Peyer's patch (tissue), 4 donors: ENCODE results near the gene PCNT. TPM values are rescaled to one million over a fixed set of nuclear protein-coding genes. Genes with fewer than 3 reads are reported as not detected.
"Not testable (repeated sequence)": the region's sequence is repeated elsewhere in the genome, so short reads cannot be mapped to it uniquely, and the experiment has no call there.

Experiments used
- DNase-seq, 3 donors: peaks; one replicate each; pipeline ENCODE4 v3.0.0-alpha.2; 2017 to 2019
- H3K27ac ChIP-seq, 4 donors: fragments of 200-600 bp; sonication (generic); one replicate each; pipeline ENCODE4 v1.5.1; 2016 to 2019
- H3K27me3 ChIP-seq, 2 donors: fragments of 200-600 bp; sonication (generic); one replicate each; pipeline ENCODE4 v1.5.1; 2019
- H3K36me3 ChIP-seq, 3 donors: fragments of 200-600 bp; sonication (generic); one replicate each; pipeline ENCODE4 v1.5.1; 2016 to 2019
- H3K4me1 ChIP-seq, 4 donors: fragments of 200-600 bp; sonication (generic); one replicate each; pipeline ENCODE4 v1.5.1; 2016 to 2019
- H3K4me3 ChIP-seq, 4 donors: fragments of 200-600 bp; sonication (generic); 1 replicate in 3 of 4; 2 replicates in 1 of 4; pipeline ENCODE4 v1.5.1; 2016 to 2019; ENCODE audit warnings: mild to moderate bottlenecking in 1 of 4
- H3K9me3 ChIP-seq, 4 donors: fragments of 200-600 bp; sonication (generic); one replicate each; pipeline ENCODE4 v1.5.1; 2016 to 2019; ENCODE audit warnings: mild to moderate bottlenecking in 1 of 4
- POLR2A ChIP-seq, 2 donors: fragments of 450-650 bp; IDR thresholded peaks; one replicate each; pipeline ENCODE4 v1.5.1; 2017; ENCODE audit warnings: antibody characterized with exemption in 2 of 2, mild to moderate bottlenecking in 2 of 2, moderate library complexity in 2 of 2
- total RNA-seq, 4 donors: library from RNA; depleted of rRNA; stranded (reverse); fragments of >200 nt; gene quantifications; one replicate each; pipeline ENCODE4 v1.1.0, GENCODE V29; 2016
- TF ChIP-seq, protein P1 (sequence below), 6 experiments: fragments of 450-650 bp in 4 of 6; fragments of 200-600 bp in 2 of 6; sonication (generic) in 1 of 6; IDR thresholded peaks; one replicate each; pipeline ENCODE4 v1.5.1; 2017 to 2019; ENCODE audit warnings: antibody characterized with exemption in 6 of 6, mild to moderate bottlenecking in 3 of 6, moderate library complexity in 1 of 6

The PCNT gene
- total RNA-seq, 4 donors from 2014 or later: 29.2 to 119 (median 59.5) TPM

- Histone ChIP-seq H3K27me3 (no peaks in the 10 kb centered on the region), H3K4me3 (no peak overlapping the region), H3K36me3 (peaks cover 0 to 45% (median 0%) of the 10 kb centered on the region in 3 donors), H3K27ac (no peak overlapping the region), H3K9me3 (peaks cover 0 to 3% (median 0%) of the 10 kb centered on the region in 4 donors), H3K4me1 (peaks cover 0 to 8% (median 0%) of the 10 kb centered on the region in 4 donors)
- no peak for DNase-seq
- no peak for TF ChIP-seq POLR2A (IDR thresholded peaks at IDR 0.05)
- TF ChIP-seq, protein P1, sequence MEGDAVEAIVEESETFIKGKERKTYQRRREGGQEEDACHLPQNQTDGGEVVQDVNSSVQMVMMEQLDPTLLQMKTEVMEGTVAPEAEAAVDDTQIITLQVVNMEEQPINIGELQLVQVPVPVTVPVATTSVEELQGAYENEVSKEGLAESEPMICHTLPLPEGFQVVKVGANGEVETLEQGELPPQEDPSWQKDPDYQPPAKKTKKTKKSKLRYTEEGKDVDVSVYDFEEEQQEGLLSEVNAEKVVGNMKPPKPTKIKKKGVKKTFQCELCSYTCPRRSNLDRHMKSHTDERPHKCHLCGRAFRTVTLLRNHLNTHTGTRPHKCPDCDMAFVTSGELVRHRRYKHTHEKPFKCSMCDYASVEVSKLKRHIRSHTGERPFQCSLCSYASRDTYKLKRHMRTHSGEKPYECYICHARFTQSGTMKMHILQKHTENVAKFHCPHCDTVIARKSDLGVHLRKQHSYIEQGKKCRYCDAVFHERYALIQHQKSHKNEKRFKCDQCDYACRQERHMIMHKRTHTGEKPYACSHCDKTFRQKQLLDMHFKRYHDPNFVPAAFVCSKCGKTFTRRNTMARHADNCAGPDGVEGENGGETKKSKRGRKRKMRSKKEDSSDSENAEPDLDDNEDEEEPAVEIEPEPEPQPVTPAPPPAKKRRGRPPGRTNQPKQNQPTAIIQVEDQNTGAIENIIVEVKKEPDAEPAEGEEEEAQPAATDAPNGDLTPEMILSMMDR (IDR thresholded peaks at IDR 0.05): no peak
Measured at GRCh38 chr21:46443910-46444309, 120.0 kb downstream of the PCNT start.

DNA sequence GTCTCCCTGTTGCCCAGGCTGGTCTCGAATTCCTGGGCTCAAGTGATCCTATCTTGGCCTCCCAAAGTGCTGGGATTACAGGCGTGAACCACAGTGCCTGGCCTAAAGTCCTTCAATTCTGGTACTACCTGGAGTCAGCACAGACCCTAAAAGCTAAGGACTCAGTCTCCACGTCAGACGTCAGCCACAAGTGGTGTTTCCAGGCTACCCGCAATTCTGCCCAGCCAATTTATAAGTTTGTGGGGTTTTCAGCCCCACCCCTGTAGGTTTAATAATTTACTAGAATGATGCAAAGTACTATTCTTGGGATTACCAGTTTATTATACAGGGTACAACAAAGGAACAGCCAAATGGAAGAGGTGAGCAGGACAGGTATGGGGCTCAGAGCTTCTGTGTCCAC lies 124.2 kb downstream of the PCNT start:
- peak overlapping the region in 3 of 4 donors; percentile 40 to 55 (median 48) for H3K27ac ChIP-seq
- peaks cover 0 to 8% (median 0%) of the 10 kb centered on the region in 4 donors for H3K4me1 ChIP-seq
- TF ChIP-seq, protein P1 (IDR thresholded peaks at IDR 0.05): no peak
- no peak for TF ChIP-seq POLR2A (IDR thresholded peaks at IDR 0.05)
- no peak overlapping the region for H3K4me3 ChIP-seq
- no peak for DNase-seq
- peaks cover 0 to 11% (median 0%) of the 10 kb centered on the region in 3 donors for H3K36me3 ChIP-seq
- peaks cover 0 to 3% (median 0%) of the 10 kb centered on the region in 4 donors for H3K9me3 ChIP-seq
- H3K27me3 ChIP-seq: no peaks in the 10 kb centered on the region

GRCh38 chr21:46448855-46449254 lies 124.9 kb downstream of the PCNT start:
- not testable (repeated sequence) for H3K4me3 ChIP-seq, DNase-seq, H3K36me3 ChIP-seq, H3K27me3 ChIP-seq, H3K9me3 ChIP-seq, H3K4me1 ChIP-seq
- peak overlapping the region in 3 of 4 donors; percentile 40 to 55 (median 48) for H3K27ac ChIP-seq

GRCh38 chr21:46452710-46453109 lies 128.8 kb downstream of the PCNT start:
- Histone ChIP-seq H3K27ac (no peak overlapping the region), H3K4me3 (no peak overlapping the region), H3K27me3 (no peaks in the 10 kb centered on the region), H3K9me3 (peaks cover 0 to 3% (median 0%) of the 10 kb centered on the region in 4 donors), H3K36me3 (no peaks in the 10 kb centered on the region), H3K4me1 (peaks cover 0 to 25% (median 5%) of the 10 kb centered on the region in 4 donors)
- no peak for TF ChIP-seq POLR2A (IDR thresholded peaks at IDR 0.05)
- TF ChIP-seq, protein P1 (IDR thresholded peaks at IDR 0.05): no peak
- DNase-seq: no peak

DNA sequence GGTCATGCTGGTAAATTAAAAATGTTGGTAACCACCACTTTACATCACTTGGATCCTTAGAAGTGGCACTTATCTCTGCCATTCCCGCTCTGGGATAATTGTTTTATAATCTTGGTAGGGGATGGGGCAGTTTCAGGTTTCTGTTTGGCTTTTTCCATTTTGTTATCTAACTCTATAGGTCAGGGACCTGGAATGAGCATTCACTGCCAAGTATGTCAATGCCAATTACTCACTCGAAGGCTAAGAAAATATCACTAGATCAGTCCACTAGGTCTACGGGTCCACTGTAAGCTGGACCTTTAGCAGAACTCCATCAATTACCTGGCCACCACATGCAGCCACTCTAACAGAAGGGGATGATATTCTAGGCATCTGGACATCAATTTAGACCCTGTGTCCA lies 130.2 kb downstream of the PCNT start:
- no peak for DNase-seq
- TF ChIP-seq, protein P1 (IDR thresholded peaks at IDR 0.05): no peak
- TF ChIP-seq POLR2A (IDR thresholded peaks at IDR 0.05): no peak
- no peaks in the 10 kb centered on the region for H3K9me3 ChIP-seq
- H3K4me1 ChIP-seq: peaks cover 0 to 21% (median 6%) of the 10 kb centered on the region in 4 donors
- no peaks in the 10 kb centered on the region for H3K27me3 ChIP-seq
- H3K27ac ChIP-seq: no peak overlapping the region
- H3K36me3 ChIP-seq: no peaks in the 10 kb centered on the region
- no peak overlapping the region for H3K4me3 ChIP-seq

GRCh38 chr21:46454634-46455390 lies 130.9 kb downstream of the PCNT start:
- no peak for DNase-seq
- Histone ChIP-seq H3K27ac (peak overlapping the region in 1 of 4 donors; percentile 8), H3K27me3 (no peaks in the 10 kb centered on the region), H3K4me1 (peaks cover 0 to 26% (median 6%) of the 10 kb centered on the region in 4 donors), H3K4me3 (no peak overlapping the region), H3K36me3 (no peaks in the 10 kb centered on the region), H3K9me3 (no peaks in the 10 kb centered on the region)
- TF ChIP-seq, protein P1 (IDR thresholded peaks at IDR 0.05): no peak
- TF ChIP-seq POLR2A (IDR thresholded peaks at IDR 0.05): no peak
